Measurements from ENCODE around the gene RAB3B.

GRCh38 chr1:51937112-51937511 lies 53.4 kb downstream of the RAB3B start:
- TF ChIP-seq, protein P1, sequence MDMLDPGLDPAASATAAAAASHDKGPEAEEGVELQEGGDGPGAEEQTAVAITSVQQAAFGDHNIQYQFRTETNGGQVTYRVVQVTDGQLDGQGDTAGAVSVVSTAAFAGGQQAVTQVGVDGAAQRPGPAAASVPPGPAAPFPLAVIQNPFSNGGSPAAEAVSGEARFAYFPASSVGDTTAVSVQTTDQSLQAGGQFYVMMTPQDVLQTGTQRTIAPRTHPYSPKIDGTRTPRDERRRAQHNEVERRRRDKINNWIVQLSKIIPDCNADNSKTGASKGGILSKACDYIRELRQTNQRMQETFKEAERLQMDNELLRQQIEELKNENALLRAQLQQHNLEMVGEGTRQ (IDR thresholded peaks at IDR 0.05; ENCODE audit: low read depth, low read length), result no peak
- TF ChIP-seq, protein P2, sequence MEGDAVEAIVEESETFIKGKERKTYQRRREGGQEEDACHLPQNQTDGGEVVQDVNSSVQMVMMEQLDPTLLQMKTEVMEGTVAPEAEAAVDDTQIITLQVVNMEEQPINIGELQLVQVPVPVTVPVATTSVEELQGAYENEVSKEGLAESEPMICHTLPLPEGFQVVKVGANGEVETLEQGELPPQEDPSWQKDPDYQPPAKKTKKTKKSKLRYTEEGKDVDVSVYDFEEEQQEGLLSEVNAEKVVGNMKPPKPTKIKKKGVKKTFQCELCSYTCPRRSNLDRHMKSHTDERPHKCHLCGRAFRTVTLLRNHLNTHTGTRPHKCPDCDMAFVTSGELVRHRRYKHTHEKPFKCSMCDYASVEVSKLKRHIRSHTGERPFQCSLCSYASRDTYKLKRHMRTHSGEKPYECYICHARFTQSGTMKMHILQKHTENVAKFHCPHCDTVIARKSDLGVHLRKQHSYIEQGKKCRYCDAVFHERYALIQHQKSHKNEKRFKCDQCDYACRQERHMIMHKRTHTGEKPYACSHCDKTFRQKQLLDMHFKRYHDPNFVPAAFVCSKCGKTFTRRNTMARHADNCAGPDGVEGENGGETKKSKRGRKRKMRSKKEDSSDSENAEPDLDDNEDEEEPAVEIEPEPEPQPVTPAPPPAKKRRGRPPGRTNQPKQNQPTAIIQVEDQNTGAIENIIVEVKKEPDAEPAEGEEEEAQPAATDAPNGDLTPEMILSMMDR (conservative IDR thresholded peaks at IDR 0.05; ENCODE audit: low read depth, low read length), result no peak
- TF ChIP-seq POLR2A (IDR thresholded peaks at IDR 0.05; ENCODE audit: low read depth, low read length), result no peak
- TF ChIP-seq MAZ (IDR thresholded peaks at IDR 0.05; ENCODE audit: borderline replicate concordance, low read depth, low read length), result no peak
- TF ChIP-seq RFX5 (IDR thresholded peaks at IDR 0.05; ENCODE audit: low read depth, low read length), result no peak
- TF ChIP-seq FOS (IDR thresholded peaks at IDR 0.05; ENCODE audit: low read depth, low read length), result no peak
- no peak for TF ChIP-seq CHD1 (IDR thresholded peaks at IDR 0.05; ENCODE audit: low read depth, low read length)
- no peak for TF ChIP-seq RAD21 (IDR thresholded peaks at IDR 0.05; ENCODE audit: low read length)
- TF ChIP-seq MAFK (IDR thresholded peaks at IDR 0.05; ENCODE audit: low read depth, low read length), result no peak
- TF ChIP-seq SMC3 (IDR thresholded peaks at IDR 0.05; ENCODE audit: low read depth, low read length), result no peak
- TF ChIP-seq CEBPB (IDR thresholded peaks at IDR 0.05; ENCODE audit: low read depth, low read length), result no peak
- TF ChIP-seq, protein P3, sequence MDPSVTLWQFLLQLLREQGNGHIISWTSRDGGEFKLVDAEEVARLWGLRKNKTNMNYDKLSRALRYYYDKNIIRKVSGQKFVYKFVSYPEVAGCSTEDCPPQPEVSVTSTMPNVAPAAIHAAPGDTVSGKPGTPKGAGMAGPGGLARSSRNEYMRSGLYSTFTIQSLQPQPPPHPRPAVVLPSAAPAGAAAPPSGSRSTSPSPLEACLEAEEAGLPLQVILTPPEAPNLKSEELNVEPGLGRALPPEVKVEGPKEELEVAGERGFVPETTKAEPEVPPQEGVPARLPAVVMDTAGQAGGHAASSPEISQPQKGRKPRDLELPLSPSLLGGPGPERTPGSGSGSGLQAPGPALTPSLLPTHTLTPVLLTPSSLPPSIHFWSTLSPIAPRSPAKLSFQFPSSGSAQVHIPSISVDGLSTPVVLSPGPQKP (IDR thresholded peaks at IDR 0.05; ENCODE audit: borderline replicate concordance, low read depth, low read length), result no peak

Data from IMR-90 (cell line).